NCI-H748 treated with DMSO at 0.1 percent for 48 hours (cell line): Measurements from ENCODE around the gene PCDHA10.

Experiments used
- DNase-seq: peaks from one replicate; lab custom pipeline; 2025; lab: John Stamatoyannopoulos, UW

PCDHA10 gene

DNA sequence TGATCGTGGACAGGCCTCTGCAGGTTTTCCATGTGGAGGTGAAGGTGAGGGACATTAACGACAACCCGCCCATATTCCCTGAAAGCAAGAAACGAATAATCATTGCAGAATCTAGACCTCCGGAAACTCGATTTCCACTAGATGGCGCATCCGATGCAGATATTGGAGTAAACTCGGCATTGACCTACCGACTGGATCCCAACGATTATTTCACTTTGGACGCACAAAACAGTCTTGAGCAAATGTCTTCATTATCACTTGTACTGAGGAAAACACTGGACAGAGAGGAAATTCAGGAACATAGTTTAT lies 26.8 kb downstream of the PCDHA10 start:
- DNase-seq, result peak; percentile 87

DNA sequence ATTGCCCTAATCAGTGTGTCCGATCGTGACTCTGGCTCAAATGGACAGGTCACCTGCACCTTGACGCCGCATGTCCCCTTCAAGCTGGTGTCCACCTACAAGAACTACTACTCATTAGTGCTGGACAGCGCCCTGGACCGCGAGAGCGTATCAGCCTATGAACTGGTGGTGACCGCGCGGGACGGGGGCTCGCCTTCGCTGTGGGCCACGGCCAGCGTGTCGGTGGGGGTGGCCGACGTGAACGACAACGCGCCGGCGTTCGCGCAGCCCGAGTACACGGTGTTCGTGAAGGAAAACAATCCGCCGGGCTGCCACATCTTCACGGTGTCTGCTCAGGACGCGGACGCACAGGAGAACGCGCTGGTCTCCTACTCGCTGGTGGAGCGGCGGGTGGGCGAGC lies 27.7 kb downstream of the PCDHA10 start:
- DNase-seq, result no peak

DNA sequence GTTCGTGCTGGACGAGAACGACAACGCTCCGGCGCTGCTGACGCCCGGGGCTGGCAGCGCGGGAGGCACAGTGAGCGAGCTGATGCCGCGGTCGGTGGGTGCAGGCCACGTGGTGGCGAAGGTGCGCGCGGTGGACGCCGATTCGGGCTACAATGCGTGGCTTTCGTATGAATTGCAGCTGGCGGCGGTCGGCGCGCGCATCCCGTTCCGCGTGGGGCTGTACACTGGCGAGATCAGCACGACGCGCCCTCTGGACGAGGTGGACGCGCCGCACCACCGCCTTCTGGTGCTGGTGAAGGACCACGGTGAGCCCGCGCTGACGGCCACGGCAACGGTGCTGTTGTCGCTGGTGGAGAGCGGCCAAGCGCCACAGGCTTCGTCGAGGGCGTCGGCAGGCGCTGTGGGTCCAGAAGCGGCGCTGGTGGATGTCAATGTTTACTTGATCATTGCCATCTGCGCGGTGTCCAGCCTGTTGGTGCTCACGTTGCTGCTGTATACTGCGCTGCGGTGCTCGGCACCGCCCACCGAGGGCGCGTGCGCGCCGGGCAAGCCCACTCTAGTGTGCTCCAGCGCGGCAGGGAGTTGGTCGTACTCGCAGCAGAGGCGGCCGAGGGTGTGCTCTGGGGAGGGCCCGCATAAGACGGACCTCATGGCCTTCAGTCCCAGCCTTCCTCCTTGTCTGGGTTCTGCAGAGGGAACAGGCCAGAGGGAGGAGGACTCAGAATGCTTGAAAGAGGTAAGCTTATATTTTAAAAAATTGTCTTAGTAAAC lies 28.4 kb downstream of the PCDHA10 start:
- no peak for DNase-seq

DNA sequence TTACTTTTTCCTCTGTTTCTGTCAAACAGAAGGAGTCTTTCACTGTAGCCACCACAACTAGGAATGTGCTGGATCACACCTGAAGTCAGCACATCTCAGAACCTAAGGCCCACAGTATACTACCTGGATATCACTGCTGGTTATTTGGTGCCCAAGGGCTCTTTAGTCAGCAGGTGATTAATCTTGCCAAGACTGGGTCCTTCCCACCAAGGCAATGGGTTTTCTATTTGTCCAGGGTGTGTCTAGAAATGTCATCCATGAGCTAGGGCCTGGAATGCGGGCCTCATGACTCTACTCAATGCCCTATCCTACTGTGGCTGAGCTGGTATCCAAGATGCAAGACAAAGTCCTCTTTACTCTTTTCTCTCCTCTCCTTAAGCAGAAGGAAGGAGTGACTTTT lies 60.6 kb downstream of the PCDHA10 start:
- DNase-seq, result no peak
